Measurements from ENCODE around the gene PRR3.
"Not testable (repeated sequence)": the region's sequence is repeated elsewhere in the genome, so short reads cannot be mapped to it uniquely, and the experiment has no call there.

Gene PRR3

DNA sequence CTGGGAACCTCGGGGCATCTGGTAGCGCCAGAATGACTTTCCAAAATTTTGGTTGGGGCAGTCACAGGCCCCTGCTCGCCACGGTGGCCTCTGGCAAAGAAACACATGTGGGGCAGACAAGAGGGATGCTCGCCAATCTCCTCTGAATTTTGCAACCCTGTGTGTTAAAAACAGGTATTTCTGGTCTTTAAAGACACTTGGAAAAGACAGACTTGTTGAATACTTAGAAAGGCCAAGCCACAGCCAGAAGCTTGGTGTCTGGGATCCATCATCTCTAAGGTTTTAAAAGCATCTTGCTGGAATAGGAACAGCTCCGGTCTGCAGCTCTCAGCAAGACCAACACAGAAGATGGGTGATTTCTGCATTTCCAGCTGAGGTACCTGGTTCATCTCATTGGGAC lies 36.6 kb upstream of the PRR3 start:
- TF ChIP-seq ZNF274 (IDR thresholded peaks at IDR 0.05; ENCODE audit: low read depth, low read length), result no peak
- no peak overlapping the region for H3K4me3 ChIP-seq (ENCODE audit: low read length)

DNA sequence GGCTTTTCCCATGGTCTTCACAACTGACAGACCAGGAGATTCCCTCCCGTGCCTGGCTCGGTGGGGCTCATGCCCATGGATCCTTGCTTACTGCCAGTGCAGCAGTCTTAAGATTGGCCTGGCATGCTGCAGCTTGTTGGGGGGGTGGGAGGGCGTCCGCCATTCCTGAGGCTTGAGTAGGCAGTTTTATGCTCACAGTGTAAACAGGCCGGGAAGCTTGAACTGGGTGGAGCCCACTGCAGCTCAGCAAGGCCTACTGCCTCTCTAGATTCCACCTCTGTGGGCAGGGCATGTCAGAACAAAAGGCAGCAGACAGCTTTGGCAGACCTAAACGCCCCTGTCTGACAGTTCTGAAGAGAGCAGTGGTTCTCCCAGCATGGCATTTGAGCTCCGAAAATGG lies 36.0 kb upstream of the PRR3 start:
- H3K4me3 ChIP-seq (ENCODE audit: low read length), result not testable (repeated sequence)

DNA sequence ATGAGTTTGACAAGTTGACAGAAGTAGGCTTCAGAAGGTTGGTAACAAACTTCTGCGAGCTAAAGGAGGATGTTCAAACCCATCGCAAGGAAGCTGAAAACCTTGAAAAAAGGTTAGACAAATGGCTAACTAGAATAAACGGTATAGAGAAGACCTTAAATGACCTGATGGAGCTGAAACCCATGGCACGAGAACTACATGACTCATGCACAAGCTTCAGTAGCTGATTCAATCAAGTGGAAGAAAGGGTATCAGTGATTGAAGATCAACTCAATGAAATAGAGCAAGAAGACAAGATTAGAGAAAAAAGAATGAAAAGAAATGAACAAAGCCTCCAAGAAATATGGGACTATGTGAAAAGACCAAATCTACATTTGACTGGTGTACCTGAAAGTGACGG lies 35.1 kb upstream of the PRR3 start:
- H3K4me3 ChIP-seq (ENCODE audit: low read length), result not testable (repeated sequence)

DNA sequence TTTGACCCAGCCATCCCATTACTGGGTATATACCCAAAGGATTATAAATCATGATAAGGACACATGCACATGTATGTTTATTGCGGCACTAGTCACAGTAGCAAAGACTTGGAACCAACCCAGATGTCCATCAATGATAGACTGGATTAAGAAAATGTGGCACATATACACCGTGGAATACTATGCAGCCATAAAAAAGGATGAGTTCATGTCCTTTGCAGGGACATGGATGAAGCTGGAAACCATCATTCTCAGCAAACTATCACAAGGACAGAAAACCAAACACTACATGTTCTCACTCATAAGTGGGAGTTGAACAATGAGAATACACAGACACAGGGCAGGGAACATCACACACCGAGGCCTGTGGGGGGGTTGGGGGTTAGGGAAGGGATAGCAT lies 30.7 kb upstream of the PRR3 start:
- H3K4me3 ChIP-seq (ENCODE audit: low read length), result not testable (repeated sequence)

DNA sequence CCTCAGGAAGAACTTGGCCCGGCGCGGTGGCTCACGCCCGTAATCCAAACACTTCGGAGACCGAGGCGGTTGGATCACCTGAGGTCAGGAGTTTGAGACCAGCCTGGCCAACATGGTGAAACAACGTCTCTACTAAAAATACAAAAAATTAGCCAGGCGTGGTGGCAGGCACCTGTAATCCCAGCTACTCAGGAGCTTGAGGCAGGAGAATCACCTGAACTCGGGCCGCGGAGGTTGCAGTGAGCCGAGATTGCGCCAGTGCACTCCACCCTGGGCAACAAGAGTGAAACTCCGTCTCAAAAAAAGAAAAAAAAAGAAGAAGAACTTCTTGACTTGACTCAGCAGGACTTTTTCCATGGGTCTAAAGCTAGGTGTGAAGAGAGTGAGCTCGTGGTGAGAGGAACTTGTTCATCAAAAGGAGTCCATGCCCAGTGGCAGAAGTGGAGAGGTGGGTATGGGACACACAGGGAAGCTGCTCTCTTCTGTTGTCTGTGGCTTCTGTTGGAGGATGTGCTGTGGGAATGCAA lies 27.7 kb upstream of the PRR3 start:
- H3K4me3 ChIP-seq (ENCODE audit: low read length), result not testable (repeated sequence)

DNA sequence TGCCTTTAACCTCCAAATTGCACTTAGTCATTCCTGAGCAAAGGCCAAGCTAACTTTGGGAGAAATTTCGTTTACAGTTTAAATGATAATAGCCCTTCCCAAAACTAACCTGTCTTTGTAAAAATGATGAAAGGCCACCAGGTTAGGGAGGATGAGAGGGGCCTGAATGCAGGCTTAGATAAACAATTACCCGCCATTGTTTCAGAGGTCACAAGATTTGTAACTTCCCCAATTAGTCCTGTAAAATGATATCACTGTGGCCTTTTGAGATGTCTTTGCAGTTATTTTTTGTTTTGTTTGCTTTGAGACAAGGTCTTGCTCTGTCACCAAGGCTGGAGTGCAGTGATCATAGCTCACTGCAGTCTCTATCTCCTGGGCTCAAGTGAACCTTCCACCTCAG lies 27.1 kb upstream of the PRR3 start:
- TF ChIP-seq ZNF274 (IDR thresholded peaks at IDR 0.05; ENCODE audit: low read depth, low read length), result no peak
- H3K4me3 ChIP-seq (ENCODE audit: low read length), result no peak overlapping the region

DNA sequence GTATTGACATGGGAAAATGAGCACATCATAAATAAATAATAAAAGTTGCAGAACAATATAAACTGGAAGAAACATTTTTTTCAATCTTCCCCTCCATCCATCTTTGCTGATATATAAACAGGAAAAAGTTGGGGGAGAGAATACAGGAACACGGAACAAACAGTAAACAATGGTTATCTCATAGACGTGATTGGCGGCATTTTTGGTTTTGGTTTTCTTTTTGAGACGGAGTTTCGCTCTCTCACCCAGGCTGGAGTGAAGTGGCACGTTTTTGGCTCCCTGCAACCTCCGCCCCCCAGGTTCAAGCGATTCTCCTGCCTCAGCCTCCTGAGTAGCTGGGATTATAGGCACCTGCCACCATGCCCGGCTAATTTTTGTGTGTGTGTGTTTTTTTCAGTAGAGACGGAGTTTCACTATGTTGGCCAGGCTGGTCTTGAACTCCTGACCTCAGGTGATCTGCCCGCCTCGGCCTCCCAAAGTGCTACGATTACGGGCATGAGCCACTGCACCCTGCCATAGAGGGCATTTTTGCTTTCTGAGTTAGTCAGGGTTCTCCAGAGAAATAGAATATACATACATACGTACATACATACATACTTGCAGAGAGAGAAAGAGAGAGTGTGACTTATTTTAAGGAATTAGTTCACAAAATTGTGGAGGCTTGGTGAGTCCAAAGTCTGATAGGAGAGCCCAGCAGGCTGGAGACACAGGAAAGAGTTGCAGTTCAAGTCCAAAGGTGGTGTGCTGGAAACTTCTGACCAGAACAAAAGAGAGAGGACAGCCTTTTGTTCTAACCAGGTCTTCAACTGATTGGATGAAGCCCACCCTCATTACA lies 23.4 kb upstream of the PRR3 start:
- TF ChIP-seq ZNF274 (IDR thresholded peaks at IDR 0.05; ENCODE audit: low read depth, low read length), result no peak
- H3K4me3 ChIP-seq (ENCODE audit: low read length), result no peak overlapping the region

DNA sequence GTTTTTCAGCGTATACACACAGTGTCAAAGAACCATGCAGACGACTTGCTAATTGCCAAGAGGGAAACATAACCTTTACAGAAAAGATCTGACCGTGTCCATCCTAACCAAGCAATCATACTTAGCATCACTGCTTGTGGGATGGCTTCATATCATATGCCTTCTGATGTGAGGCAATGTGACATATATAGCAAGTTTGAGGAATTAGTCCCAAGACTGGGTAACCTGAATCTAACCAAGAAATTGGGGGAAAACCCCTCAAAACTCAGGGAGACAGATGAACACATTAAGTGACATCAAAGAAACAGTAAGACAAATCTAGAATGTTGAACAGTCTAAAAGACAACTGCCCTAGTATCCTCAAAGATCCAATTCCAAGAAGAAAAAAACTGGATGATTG lies 19.2 kb upstream of the PRR3 start:
- no peak overlapping the region for H3K4me3 ChIP-seq (ENCODE audit: low read length)
- no peak for TF ChIP-seq ZNF274 (IDR thresholded peaks at IDR 0.05; ENCODE audit: low read depth, low read length)

DNA sequence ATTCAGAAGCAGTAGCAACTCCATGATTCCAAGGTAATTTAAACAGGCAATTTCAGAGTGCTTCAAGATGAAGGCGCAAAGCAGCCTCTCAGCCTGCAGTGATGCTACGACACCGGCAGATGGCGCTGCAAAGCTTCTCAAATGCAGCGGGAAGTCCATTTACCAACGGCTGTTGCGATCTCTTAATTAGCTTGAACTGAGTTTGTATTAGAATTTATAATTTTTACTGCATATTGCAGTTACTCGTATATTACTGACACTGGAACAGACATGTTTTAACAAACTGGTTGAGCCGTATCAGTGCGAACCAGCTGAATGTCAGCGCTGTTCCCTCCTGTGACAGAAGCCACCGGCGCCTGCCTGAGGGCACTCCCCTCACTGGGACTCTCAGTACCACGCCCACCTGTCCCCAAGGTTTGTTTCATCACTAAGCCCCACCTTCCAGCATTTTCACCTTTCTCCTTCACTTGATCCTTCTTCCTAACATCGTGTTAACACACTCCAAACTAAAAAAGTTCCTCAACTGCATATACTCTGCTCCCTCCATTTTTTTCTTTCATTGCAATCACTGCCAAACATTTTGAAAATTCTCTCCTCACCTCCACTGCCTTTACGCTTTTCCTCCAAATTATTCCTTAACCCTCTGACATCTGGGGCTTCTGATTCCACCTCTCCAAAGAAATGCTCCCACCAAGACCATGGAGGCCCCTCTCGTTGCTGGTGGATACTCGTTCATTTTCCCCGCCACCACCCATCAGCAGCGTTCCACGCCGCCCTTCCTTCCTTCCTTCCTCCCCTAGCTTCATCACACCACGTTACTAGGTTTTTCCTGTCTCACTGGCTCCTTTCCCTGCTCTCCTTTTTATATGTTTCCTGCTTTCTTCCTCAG lies 15.3 kb upstream of the PRR3 start:
- no peak for TF ChIP-seq ZNF274 (IDR thresholded peaks at IDR 0.05; ENCODE audit: low read depth, low read length)
- H3K4me3 ChIP-seq (ENCODE audit: low read length), result peak overlapping the region; percentile 23; the same call in 1 of the 2 replicates

DNA sequence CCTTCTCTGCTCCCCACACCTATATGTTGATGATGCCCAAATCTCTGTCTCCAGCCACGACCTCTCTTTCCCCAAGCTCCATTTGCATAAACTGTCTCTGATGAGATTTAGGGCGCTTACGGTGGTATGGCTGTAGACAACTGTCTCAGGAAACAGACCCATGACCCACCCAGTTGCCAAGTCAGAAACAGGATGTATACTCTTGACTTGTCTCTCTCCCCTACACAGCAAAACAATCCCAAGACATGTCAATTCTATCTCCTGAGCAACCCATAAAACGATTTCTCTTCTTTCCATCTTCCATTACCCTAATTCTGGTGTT lies 14.7 kb upstream of the PRR3 start:
- no peak for TF ChIP-seq ZNF274 (IDR thresholded peaks at IDR 0.05; ENCODE audit: low read depth, low read length)
- H3K4me3 ChIP-seq (ENCODE audit: low read length), result peak overlapping the region; percentile 8; the same call in 1 of the 2 replicates

DNA sequence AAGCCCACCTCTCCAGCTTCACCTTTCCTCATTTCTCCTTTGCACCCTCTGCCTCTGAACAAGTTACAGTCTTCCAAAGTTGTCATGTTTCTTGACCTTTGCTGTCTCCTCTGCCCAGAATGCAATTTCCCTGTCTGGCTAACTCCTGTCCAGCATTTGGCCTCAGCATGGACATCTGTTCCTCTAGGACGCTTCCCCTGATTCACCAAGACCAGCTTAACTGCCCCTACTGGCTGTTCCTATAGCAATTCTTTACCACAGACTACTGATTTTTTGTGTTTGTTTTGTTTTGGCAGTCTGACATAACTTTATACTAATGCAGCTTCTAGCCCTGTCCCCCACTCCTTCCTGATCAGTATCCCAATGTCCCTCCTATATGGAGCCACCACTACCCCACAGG lies 14.2 kb upstream of the PRR3 start:
- TF ChIP-seq ZNF274 (IDR thresholded peaks at IDR 0.05; ENCODE audit: low read depth, low read length), result no peak
- H3K4me3 ChIP-seq (ENCODE audit: low read length), result no peak overlapping the region

DNA sequence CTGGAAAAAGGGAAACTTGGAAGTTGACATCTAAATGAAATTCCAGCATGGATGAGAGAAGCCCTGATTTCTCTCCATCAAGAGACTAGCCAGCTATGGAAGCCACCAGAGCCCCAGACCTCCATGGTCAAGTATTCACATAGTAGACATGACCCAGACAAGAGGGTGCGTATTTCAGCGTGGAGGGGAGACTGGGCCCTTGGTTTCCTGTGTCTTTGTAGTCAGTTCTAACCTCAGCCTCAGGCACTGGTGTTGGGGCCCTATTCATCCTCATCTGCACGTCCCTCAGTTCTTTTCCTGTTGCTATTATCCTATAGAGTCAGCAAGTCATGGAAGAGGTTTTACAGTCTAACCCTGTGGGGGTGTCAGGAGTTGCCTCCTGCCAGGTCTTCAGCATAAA lies 13.3 kb upstream of the PRR3 start:
- no peak for TF ChIP-seq ZNF274 (IDR thresholded peaks at IDR 0.05; ENCODE audit: low read depth, low read length)

DNA sequence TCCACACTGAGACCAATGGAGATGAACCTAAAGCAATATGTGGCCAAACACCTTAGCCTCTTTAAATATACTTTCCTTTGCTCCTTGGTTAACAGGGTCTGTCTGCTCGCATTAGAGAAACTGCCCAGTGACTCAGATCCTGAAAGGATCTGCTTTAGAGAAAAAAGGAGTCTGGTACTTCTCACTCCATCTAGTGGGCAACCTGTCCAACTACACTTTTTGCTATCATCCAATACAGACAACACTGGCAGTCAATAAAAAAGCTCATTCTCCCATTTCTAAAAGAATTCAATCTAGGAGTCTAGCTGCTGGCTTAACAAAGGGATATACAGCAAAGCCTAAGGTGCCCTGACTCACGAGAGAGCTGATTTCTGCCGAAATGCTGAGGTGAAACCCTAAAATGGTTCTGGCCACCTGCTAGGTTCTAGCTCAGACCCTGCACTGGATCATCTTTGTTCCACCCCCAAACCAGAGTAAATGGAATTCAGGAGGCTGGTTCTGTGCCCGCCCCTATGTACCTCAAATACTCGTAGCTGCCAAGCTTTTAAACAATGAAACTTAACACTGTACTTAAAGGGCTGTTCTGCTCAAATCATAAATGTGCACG lies 12.3 kb upstream of the PRR3 start:
- no peak overlapping the region for H3K4me3 ChIP-seq (ENCODE audit: low read length)
- TF ChIP-seq ZNF274 (IDR thresholded peaks at IDR 0.05; ENCODE audit: low read depth, low read length), result no peak

More for the DNA sequence above, 13.3 kb upstream of the PRR3 start:
- H3K4me3 ChIP-seq (ENCODE audit: low read length), result no peak overlapping the region

DNA sequence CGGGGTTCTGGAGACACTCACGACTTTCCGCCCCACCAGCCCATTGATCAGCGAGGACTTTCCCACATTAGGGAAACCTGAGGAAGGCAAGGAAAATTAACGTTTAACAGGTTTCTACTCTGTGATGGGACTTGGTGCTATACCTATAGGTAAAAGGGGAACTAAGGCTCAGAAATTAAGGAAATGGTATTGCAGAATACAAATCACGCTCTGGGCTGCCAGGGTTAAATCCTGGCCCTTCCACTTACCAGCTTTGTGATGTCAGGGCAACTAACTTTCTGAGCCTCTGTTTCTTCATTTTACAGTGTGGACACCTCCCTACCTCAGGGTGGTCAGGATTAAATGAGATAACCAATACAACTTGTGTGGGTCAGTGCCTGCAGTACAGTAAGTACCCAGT lies 9.6 kb upstream of the PRR3 start:
- no peak for TF ChIP-seq ZNF274 (IDR thresholded peaks at IDR 0.05; ENCODE audit: low read depth, low read length)
- H3K4me3 ChIP-seq (ENCODE audit: low read length), result no peak overlapping the region

DNA sequence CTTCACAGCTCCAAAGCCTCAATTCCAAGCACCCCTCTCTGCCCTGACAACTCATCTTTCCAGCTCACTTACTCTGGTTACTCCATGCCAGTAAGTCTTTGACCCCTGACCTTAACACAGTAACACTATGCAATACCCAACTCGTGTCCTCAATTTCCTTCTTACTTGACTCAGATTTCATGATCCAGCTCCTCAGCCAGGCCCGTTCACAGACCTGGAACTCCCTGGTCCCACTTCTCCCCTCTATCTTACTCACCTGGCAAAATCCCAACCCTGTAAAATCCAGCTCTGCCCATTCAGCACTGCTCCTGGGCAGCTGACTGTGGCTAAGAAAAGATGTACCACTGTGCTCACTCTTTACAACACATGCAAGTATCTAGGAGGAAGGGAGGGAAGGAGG lies 8.7 kb upstream of the PRR3 start:
- no peak overlapping the region for H3K4me3 ChIP-seq (ENCODE audit: low read length)
- TF ChIP-seq ZNF274 (IDR thresholded peaks at IDR 0.05; ENCODE audit: low read depth, low read length), result no peak
